ENCODE results near the gene ATRNL1. TPM values are rescaled to one million over a fixed set of nuclear protein-coding genes. Genes with fewer than 3 reads are reported as not detected.

ATRNL1 gene
- total and polyA plus RNA-seq, 2 experiments from 2014 or later = 4.8 to 29.7 TPM

GRCh38 chr10:115944538-115944937, 851.4 kb downstream of the ATRNL1 start:
- H4K20me1 ChIP-seq (replicated peaks; ENCODE audit: insufficient read depth) = no peaks in the 10 kb centered on the region
- no peak for DNase-seq (ENCODE audit: low spot score)

GRCh38 chr10:115945701-115946445, 852.7 kb downstream of the ATRNL1 start:
- Histone ChIP-seq H3K27ac (ENCODE audit: low read depth) (no peak overlapping the region), H4K20me1 (replicated peaks; ENCODE audit: insufficient read depth) (no peaks in the 10 kb centered on the region), H3F3A (replicated peaks; ENCODE audit: low read depth) (no peaks in the 10 kb centered on the region), H3K9me2 (ENCODE audit: insufficient read depth) (no peaks in the 10 kb centered on the region; the same call in 1 of the 2 replicates), H3K4me1 (ENCODE audit: insufficient read depth) (peaks cover 14% of the 10 kb centered on the region; the same call in 1 of the 2 replicates), H2AFZ (no peak overlapping the region), H3K4me3 (no peak overlapping the region), H3K27me3 (ENCODE audit: insufficient read depth) (no peaks in the 10 kb centered on the region), H3K79me2 (replicated peaks; ENCODE audit: insufficient read depth) (no peaks in the 10 kb centered on the region), H3K4me2 (no peak overlapping the region), H3K36me3 (ENCODE audit: insufficient read depth) (no peaks in the 10 kb centered on the region)
- DNase-seq (ENCODE audit: low spot score) = no peak
- Mint-ChIP-seq H3K4me3 (no peak overlapping the region), H3K4me1 (peaks cover 21% of the 10 kb centered on the region), H3K27me3 (ENCODE audit: insufficient read depth, low read depth, poor library complexity) (no peaks in the 10 kb centered on the region), H3K27ac (no peak overlapping the region; the same call in 1 of the 2 replicates), H3K36me3 (ENCODE audit: low read depth) (peaks cover 2% of the 10 kb centered on the region; the same call in 1 of the 3 replicates), H3K9me3 (no peaks in the 10 kb centered on the region)
- ATAC-seq = no peak
- no peak for TF ChIP-seq ZNF331 (CRISPR knock-in tag; IDR thresholded peaks at IDR 0.05; ENCODE audit: low read depth)
- no peak for TF ChIP-seq REST (IDR thresholded peaks at IDR 0.05; ENCODE audit: unreplicated experiment)
- no peak for TF ChIP-seq NANOG (IDR thresholded peaks at IDR 0.05; ENCODE audit: borderline replicate concordance)
- TF ChIP-seq JUNB (IDR thresholded peaks at IDR 0.05; ENCODE audit: unreplicated experiment) = no peak
- TF ChIP-seq POLR2AphosphoS5 (IDR thresholded peaks at IDR 0.05; ENCODE audit: low read depth) = no peak
- no peak for TF ChIP-seq STAT1 (IDR thresholded peaks at IDR 0.05; ENCODE audit: unreplicated experiment)
- TF ChIP-seq EZH2phosphoT487 (IDR thresholded peaks at IDR 0.05; ENCODE audit: unreplicated experiment) = no peak
- no peak for TF ChIP-seq ZNF114 (CRISPR knock-in tag; IDR thresholded peaks at IDR 0.05)

More at GRCh38 chr10:115944538-115944937, 851.4 kb downstream of the ATRNL1 start:
- peaks cover 2% of the 10 kb centered on the region; the same call in 1 of the 3 replicates for H3K36me3 Mint-ChIP-seq (ENCODE audit: low read depth)
- H3K27me3 Mint-ChIP-seq (ENCODE audit: insufficient read depth, low read depth, poor library complexity) = no peaks in the 10 kb centered on the region
- no peak overlapping the region for H3K27ac Mint-ChIP-seq
- H3K36me3 ChIP-seq (ENCODE audit: insufficient read depth) = no peaks in the 10 kb centered on the region
- no peak overlapping the region for H3K4me3 Mint-ChIP-seq
- no peak overlapping the region for H3K27ac ChIP-seq (ENCODE audit: low read depth)
- no peak for TF ChIP-seq EZH2phosphoT487 (IDR thresholded peaks at IDR 0.05; ENCODE audit: unreplicated experiment)
- TF ChIP-seq ETS1 (IDR thresholded peaks at IDR 0.05) = no peak
- no peaks in the 10 kb centered on the region; the same call in 1 of the 2 replicates for H3K9me2 ChIP-seq (ENCODE audit: insufficient read depth)
- no peak overlapping the region for H3K4me2 ChIP-seq
- H3K9me3 Mint-ChIP-seq = no peaks in the 10 kb centered on the region
- no peak overlapping the region for H2AFZ ChIP-seq
- no peak overlapping the region for H3K4me3 ChIP-seq
- H3K4me1 ChIP-seq (ENCODE audit: insufficient read depth) = peaks cover 10% of the 10 kb centered on the region; the same call in 1 of the 2 replicates
- H3F3A ChIP-seq (replicated peaks; ENCODE audit: low read depth) = no peaks in the 10 kb centered on the region
- ATAC-seq = no peak
- H3K4me1 Mint-ChIP-seq = peaks cover 21% of the 10 kb centered on the region
- H3K27me3 ChIP-seq (ENCODE audit: insufficient read depth) = no peaks in the 10 kb centered on the region
- no peaks in the 10 kb centered on the region for H3K79me2 ChIP-seq (replicated peaks; ENCODE audit: insufficient read depth)

Measured in GM23338 (cell line).